Memory B cell (primary cell): Measurements from ENCODE around the gene S100A13.
"Not testable (repeated sequence)": the region's sequence is repeated elsewhere in the genome, so short reads cannot be mapped to it uniquely, and the experiment has no call there.

Experiments
- ATAC-seq: fragments of 150-1000 bp; cut with Tn5 transposase; 2 replicates; pipeline ENCODE4 v1.10.0; 2021; ENCODE audit warnings: low read depth, mild to moderate bottlenecking, moderate library complexity
- DNase-seq, 2 donors: peaks; one replicate each; pipeline ENCODE4 v3.0.0; 2022; ENCODE audit warnings: low spot score in 2 of 2
- H3K27ac Mint-ChIP-seq: one replicate; pipeline ENCODE4 v1.8.0; 2022; ENCODE audit warnings: mild to moderate bottlenecking, moderate library complexity, mixed read lengths
- H3K27me3 Mint-ChIP-seq: one replicate; pipeline ENCODE4 v1.8.0; 2022; ENCODE audit warnings: mixed read lengths
- H3K36me3 Mint-ChIP-seq: one replicate; pipeline ENCODE4 v1.8.0; 2022; ENCODE audit warnings: mild to moderate bottlenecking, mixed read lengths
- H3K4me1 Mint-ChIP-seq: one replicate; pipeline ENCODE4 v1.8.0; 2022; ENCODE audit warnings: mixed read lengths
- H3K4me3 Mint-ChIP-seq: one replicate; pipeline ENCODE4 v1.8.0; 2022; ENCODE audit warnings: mild to moderate bottlenecking, moderate library complexity, mixed read lengths
- H3K9me3 Mint-ChIP-seq: one replicate; pipeline ENCODE4 v1.8.0; 2022; ENCODE audit warnings: mixed read lengths

Gene S100A13

DNA sequence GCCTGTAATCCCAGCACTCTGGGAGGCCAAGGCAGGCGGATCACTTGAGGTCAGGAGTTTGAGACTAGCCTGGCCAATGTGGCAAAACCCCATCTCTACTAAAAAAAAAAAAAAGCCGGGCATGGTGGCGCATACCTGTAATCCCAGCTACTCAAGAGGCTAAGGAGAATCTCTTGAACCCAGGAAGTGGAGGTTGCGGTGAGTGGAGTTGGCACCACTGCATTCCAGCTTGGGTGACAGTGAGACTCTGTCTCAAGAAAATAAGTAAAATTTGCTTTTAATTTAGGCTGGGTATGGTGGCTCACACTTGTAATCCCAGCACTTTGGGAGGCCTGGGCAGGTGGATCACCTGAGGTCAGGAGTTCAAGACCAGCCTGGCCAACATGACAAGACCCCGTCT lies 12.9 kb upstream of the S100A13 start:
- DNase-seq, H3K4me3 Mint-ChIP-seq, H3K27me3 Mint-ChIP-seq, H3K9me3 Mint-ChIP-seq, ATAC-seq, H3K27ac Mint-ChIP-seq: not testable (repeated sequence)
- H3K4me1 Mint-ChIP-seq: peaks cover 20% of the 10 kb centered on the region
- H3K36me3 Mint-ChIP-seq: peaks cover 32% of the 10 kb centered on the region

DNA sequence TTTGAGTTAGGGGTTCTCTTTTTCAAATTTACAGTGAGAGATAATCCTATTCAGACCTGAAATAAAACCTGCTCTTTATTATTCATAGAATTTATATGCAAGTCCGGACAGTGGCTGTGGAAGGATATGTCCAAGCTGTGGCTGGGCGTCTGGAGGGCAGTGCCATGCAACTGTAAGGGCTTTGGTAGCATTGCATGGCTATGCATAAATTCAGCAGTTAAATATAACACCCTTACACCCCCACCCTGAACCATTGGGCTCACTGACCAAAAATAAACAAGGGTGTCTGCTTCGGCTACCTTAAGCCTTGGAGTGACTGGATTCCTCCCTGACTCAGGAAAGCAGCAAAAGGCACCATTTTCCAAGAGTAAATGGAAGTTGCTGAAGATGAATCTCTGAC lies 12.0 kb upstream of the S100A13 start:
- Mint-ChIP-seq H3K4me3 (no peak overlapping the region), H3K9me3 (no peaks in the 10 kb centered on the region), H3K36me3 (peaks cover 29% of the 10 kb centered on the region), H3K4me1 (peaks cover 20% of the 10 kb centered on the region), H3K27me3 (no peaks in the 10 kb centered on the region), H3K27ac (no peak overlapping the region)
- no peak for DNase-seq
- no peak for ATAC-seq

DNA sequence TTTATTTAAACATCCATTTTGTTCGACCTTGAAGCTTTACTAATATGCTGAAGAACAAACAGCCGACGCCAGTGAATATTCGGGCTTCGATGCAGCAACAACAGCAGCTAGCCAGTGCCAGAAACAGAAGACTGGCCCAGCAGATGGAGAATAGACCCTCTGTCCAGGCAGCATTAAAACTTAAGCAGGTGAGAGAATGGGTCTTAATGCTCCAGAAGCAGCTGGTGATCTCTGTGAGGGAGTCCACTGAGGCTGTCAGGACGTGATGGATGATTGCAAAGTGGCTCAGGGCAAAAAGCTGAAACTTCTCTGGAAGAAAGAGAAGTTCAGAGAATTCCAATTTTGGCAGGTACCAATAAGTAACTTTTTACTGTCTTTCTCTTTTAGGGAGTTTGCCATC lies 11.0 kb upstream of the S100A13 start:
- Mint-ChIP-seq H3K4me1 (peaks cover 20% of the 10 kb centered on the region), H3K27ac (no peak overlapping the region), H3K9me3 (no peaks in the 10 kb centered on the region), H3K4me3 (no peak overlapping the region), H3K36me3 (peaks cover 22% of the 10 kb centered on the region), H3K27me3 (no peaks in the 10 kb centered on the region)
- ATAC-seq (no peak), DNase-seq (no peak)

DNA sequence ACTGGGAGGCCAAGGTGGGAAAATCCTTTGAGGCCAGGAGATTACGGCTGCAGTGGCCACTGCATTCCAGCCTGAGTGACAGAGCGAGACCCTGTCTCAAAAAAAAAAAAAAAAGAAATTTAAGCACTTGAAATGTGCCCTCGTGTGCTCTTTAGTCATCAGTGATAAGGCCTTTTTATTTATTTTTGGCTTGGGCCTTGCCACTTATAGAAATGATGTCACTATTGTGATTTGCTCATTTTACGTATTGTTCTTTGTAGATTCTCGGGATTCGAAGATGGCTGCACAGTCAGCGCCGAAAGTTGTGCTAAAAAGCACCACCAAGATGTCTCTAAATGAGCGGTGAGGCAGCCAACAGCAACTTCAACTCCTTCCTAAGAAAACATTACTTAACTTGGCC lies 9.0 kb upstream of the S100A13 start:
- Mint-ChIP-seq H3K36me3 (peaks cover 16% of the 10 kb centered on the region), H3K9me3 (no peaks in the 10 kb centered on the region)
- DNase-seq: no peak

DNA sequence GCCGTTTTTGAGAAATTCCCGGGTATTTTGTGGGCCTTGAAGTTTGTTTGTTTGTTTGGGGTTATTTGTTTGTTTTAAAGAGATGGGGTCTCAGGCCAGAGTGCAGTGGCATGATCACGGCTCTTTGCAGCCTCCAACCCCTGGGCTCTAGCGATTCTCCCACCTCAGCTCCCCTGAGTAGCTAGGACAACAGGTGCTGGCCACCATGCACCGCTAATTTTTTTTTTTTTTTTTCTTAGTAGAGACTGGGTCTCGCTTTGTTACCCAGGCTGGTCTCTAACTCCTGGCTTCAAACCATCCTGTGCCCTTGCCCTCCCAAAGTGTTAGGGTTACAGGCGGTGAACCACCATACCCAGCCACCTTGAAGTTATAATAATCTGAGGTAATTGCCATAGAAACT lies 8.6 kb upstream of the S100A13 start:
- no peak for ATAC-seq
- Mint-ChIP-seq H3K36me3 (peaks cover 16% of the 10 kb centered on the region), H3K27ac (no peak overlapping the region), H3K9me3 (no peaks in the 10 kb centered on the region), H3K4me3 (peak overlapping the region; percentile 63), H3K27me3 (no peaks in the 10 kb centered on the region), H3K4me1 (peaks cover 19% of the 10 kb centered on the region)
- no peak for DNase-seq

More for the DNA sequence above, 9.0 kb upstream of the S100A13 start:
- H3K27ac Mint-ChIP-seq: no peak overlapping the region
- H3K4me1 Mint-ChIP-seq: peaks cover 20% of the 10 kb centered on the region
- H3K27me3 Mint-ChIP-seq: no peaks in the 10 kb centered on the region
- no peak for ATAC-seq
- H3K4me3 Mint-ChIP-seq: no peak overlapping the region

DNA sequence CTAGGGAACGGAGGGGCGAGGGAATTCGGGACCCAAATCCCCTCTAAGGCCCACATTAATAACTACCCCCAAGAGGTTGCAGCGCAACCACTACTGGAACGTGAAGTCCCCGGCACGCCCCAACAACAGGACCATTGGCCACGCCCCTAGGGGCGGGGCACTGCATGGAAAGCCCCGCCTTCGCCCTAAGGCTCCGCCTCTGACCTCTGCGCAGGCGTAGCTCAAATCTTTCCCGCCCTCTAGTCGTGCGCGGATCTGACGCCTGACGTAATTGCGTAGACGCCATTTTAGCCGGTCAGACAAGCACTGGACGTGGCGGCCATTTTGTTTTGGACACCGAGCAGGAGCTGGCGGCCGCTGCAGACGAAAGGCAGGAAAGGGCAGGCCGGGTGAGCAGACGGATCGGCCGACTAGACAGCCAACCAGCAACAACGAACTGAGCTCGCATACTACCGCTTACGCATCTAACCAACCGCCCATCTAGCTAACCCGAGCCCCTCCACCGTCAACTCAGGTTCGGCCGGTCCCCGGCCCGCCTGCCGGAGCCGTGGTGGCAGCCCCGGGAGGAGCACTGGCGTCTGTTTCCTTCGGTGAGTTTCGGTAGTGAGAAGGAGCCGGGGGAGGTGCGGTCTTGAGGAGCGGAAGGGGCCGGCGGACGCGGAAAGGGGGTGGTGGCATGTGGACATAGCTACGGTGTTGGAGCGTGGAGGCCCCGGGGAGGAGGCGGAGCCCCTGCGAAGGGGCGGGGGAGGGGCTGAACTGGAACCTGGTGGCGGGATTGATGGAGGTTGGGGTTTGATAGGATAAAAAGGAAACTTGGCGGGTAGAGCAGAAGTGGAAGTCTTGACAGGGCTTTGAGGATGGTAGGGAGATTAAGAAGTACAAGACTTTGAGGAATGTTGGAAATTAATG lies 6.7 kb upstream of the S100A13 start, which contains the start of gene CHTOP:
Gene CHTOP, plus strand, starts transcription at position 313 of the 912 bp plus-strand sequence. CDS start 2,523 bp downstream, outside the sequence.
- Mint-ChIP-seq H3K27ac (peak within 1 kb of the TSS; percentile 99), H3K9me3 (no peaks in the 10 kb centered on the region), H3K4me3 (peak within 1 kb of the TSS; percentile 100), H3K27me3 (no peaks in the 10 kb centered on the region), H3K36me3 (peaks cover 16% of the 10 kb centered on the region), H3K4me1 (peaks cover 23% of the 10 kb centered on the region)
- peak; percentile 85 for ATAC-seq
- peak; percentile 98 to 99 for DNase-seq

DNA sequence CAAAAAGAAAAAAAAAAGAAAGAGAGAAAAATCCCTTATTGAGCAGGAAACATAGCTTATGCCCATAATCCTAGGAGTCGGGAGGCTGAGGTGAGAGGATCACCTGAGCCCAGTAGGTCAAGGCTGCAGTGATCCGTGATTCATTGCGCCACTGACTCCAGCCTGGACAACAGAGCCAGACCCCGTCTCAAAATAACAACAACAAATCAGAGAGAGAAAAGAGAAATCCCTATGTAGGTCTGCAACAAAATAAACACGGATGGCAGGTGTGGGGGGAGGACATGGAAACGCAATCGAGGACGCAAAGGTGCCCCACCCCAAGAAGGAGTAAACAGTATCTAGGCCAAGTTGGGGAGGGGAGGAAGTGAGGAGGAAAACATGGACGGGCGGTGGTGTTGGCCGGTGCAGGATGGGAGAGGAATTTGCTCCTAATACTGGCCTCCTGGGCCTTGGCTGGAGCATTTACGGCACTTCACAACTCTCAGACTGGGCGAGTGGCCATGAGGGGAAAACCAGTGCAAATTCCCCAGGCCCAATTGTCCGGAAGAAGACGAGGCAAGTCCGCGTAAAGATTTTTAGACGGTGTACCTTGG lies 6.0 kb upstream of the S100A13 start:
- DNase-seq (no peak), ATAC-seq (no peak)
- peaks cover 13% of the 10 kb centered on the region for H3K36me3 Mint-ChIP-seq
- peaks cover 29% of the 10 kb centered on the region for H3K4me1 Mint-ChIP-seq
- peak overlapping the region; percentile 99 for H3K27ac Mint-ChIP-seq
- H3K27me3 Mint-ChIP-seq: no peaks in the 10 kb centered on the region
- peak overlapping the region; percentile 100 for H3K4me3 Mint-ChIP-seq
- H3K9me3 Mint-ChIP-seq: no peaks in the 10 kb centered on the region

DNA sequence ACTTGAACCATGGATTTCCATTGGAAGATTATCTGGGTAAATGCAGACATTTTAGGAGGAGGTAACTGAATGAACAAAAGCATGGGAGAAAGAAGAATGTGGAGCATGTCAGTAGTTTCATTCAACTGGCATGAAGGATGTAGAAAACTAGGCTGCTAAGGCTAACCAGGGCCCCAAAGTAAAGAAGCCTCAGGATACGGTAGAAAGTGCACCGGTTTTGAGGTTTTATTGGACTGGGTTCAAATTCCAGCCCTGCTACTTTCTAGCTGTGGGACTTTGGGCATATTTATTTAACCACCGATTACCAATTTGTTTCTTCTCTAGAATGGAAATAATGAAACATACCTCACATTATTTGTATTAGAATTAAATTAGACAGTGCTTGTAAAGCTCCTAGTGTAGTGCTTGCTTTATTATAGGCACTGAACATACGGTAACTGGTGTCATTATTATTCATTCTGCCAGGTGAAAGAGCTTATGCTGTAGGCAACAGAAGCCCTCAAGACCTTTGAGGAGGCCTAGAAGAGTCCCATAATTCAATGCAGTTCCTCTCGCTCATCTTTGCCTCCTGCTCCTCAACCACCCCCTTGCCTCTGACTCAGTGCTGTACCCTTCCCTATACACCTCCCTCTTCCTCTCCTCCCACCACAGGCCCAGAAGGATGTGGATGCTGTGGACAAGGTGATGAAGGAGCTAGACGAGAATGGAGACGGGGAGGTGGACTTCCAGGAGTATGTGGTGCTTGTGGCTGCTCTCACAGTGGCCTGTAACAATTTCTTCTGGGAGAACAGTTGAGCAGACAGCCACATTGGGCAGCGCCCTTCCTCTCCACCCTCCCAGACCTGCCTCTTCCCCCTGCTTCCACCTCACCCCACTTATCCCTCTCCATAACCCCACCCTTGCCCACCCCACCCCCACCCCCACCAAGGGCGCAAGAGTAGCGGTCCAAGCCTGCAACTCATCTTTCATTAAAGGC lies 4.0 kb upstream of the S100A13 start:
- H3K4me3 Mint-ChIP-seq: no peak overlapping the region
- H3K27me3 Mint-ChIP-seq: no peaks in the 10 kb centered on the region
- H3K9me3 Mint-ChIP-seq: no peaks in the 10 kb centered on the region
- DNase-seq (no peak), ATAC-seq (no peak)
- H3K36me3 Mint-ChIP-seq: peaks cover 3% of the 10 kb centered on the region
- peaks cover 29% of the 10 kb centered on the region for H3K4me1 Mint-ChIP-seq
- peak overlapping the region; percentile 65 for H3K27ac Mint-ChIP-seq

DNA sequence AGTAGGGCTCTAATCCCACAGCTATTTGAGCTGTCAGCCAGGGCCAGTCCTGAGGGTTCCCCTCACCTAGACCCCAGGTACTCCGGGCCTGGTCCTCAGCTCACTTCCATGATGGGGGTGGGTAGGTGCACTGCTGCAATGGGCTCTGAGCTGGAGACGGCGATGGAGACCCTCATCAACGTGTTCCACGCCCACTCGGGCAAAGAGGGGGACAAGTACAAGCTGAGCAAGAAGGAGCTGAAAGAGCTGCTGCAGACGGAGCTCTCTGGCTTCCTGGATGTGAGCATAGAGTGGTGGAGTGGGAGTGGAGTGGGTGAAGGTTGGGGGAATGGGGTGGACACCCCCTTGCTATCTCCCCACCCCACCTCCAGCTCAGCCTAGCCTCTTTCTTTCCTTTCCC lies 3.1 kb upstream of the S100A13 start:
- Mint-ChIP-seq H3K36me3 (peaks cover 3% of the 10 kb centered on the region), H3K9me3 (no peaks in the 10 kb centered on the region), H3K27me3 (no peaks in the 10 kb centered on the region), H3K4me3 (no peak overlapping the region), H3K27ac (no peak overlapping the region), H3K4me1 (peaks cover 32% of the 10 kb centered on the region)
- DNase-seq (no peak), ATAC-seq (no peak)

DNA sequence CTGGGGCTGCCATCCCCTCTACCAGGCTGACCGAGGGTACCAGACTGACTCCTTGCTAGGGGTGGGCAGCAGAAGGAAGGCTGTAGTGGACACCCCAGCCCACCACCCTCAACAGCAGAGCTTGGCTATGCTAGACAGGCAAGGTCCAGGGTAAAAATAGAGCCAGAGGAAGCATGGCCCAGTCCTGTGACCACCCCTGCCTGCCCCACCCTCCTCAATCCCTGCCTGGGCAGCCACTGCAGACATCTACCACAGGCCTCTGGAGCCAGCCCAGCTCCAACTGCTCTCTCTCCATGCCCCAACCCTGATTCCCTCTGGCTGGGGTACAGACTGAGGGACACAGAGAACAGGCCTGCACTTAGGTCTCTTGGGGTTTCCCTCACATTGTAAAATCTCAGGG lies 2.7 kb upstream of the S100A13 start:
- H3K4me1 Mint-ChIP-seq: peaks cover 32% of the 10 kb centered on the region
- no peak overlapping the region for H3K4me3 Mint-ChIP-seq
- H3K27ac Mint-ChIP-seq: no peak overlapping the region
- DNase-seq (no peak), ATAC-seq (no peak)
- no peaks in the 10 kb centered on the region for H3K9me3 Mint-ChIP-seq
- peaks cover 3% of the 10 kb centered on the region for H3K36me3 Mint-ChIP-seq
- no peaks in the 10 kb centered on the region for H3K27me3 Mint-ChIP-seq

DNA sequence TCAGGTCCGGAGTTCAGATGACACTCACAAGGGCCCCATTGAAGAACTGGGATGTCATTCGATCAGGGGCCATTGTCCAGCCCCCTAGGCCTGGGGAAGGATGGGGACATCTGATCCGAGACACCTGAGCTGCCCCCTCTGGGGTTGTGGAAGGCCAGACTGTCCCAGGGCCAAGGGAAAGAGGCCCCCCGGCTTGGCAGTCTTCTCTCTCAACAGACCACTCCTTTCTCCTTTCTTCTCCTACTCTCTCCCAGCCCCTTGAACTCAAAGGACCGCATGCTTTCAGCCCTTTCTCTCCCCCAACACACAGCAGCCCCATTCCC lies 2.0 kb upstream of the S100A13 start:
- Mint-ChIP-seq H3K9me3 (no peaks in the 10 kb centered on the region), H3K27ac (peak overlapping the region; percentile 46), H3K4me3 (no peak overlapping the region), H3K36me3 (peaks cover 2% of the 10 kb centered on the region), H3K27me3 (no peaks in the 10 kb centered on the region), H3K4me1 (peaks cover 31% of the 10 kb centered on the region)
- no peak for ATAC-seq
- DNase-seq: no peak

DNA sequence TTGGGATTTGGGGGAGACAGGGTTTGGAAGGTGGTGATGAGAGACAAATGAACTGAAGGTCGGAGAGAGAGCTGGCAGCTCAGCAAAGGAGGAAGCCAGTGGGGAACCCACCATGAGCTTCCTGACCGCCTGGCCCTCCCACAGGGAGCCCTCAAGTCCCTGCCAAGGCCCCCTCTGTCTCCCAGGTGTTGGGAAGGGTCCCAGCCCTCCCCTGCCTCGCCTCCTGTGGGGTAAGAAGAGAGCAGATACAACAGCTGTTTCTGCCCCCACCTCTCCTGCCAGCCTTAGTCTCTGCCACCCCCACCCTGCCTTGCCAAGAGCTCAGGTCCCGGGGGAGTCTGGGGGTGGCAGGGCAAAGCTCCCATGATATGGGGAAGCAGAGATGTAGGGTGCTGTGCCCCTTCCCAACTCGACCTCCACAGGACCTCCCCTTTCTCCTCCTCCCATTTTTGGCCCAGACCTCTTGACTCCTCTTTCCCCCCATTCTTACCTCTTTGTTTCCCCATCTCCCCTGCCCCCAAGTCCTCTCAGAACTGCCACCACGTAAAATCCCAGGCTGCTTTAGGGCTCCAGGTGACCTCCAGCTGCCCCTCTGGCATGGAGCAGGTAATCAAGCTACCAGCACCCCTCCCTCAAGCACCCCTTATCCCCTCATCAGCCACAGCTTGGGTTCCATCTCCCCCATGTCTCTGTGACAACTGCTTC lies 1.5 kb upstream of the S100A13 start:
- Mint-ChIP-seq H3K27ac (peak overlapping the region; percentile 46), H3K9me3 (no peaks in the 10 kb centered on the region), H3K4me1 (peaks cover 29% of the 10 kb centered on the region), H3K36me3 (no peaks in the 10 kb centered on the region), H3K27me3 (no peaks in the 10 kb centered on the region), H3K4me3 (no peak overlapping the region)
- DNase-seq (no peak), ATAC-seq (no peak)
